CD4-positive, alpha-beta T cell treated with Interleukin-4 for 4 hours (primary cell): ENCODE results near the gene NFIC.
A peak's percentile ranks its signal among the peaks of the same experiment; 100 is the strongest.

ENCODE experiments used
- DNase-seq: peaks from one replicate; pipeline ENCODE4 v3.0.0-alpha.2; 2020

NFIC gene

GRCh38 chr19:3359919-3360420, 6.4 kb upstream of the NFIC start:
- no peak for DNase-seq

GRCh38 chr19:3360421-3361383, 5.7 kb upstream of the NFIC start:
- DNase-seq: peak; percentile 71

- no peak for DNase-seq
These were observed 4.8 kb upstream of the NFIC start for GRCh38 chr19:3361384-3362216.

- DNase-seq: no peak
These were observed 4.0 kb upstream of the NFIC start for GRCh38 chr19:3362217-3362906.

GRCh38 chr19:3363841-3364500, 2.4 kb upstream of the NFIC start:
- no peak for DNase-seq

- no peak for DNase-seq
These were observed 1.9 kb upstream of the NFIC start for GRCh38 chr19:3364501-3364858.

- DNase-seq: no peak
These were observed 1.1 kb upstream of the NFIC start for GRCh38 chr19:3365093-3365835.

- no peak for DNase-seq
These were observed 607 bp downstream of the NFIC start for GRCh38 chr19:3366753-3367627.

GRCh38 chr19:3367628-3368440, 1.5 kb downstream of the NFIC start:
- DNase-seq: no peak

GRCh38 chr19:3368441-3368795, 2.0 kb downstream of the NFIC start:
- no peak for DNase-seq

GRCh38 chr19:3368848-3369336, 2.5 kb downstream of the NFIC start:
- DNase-seq: no peak

- no peak for DNase-seq
These were observed 3.2 kb downstream of the NFIC start for GRCh38 chr19:3369337-3370213.

GRCh38 chr19:3370214-3370720, 3.9 kb downstream of the NFIC start:
- DNase-seq: no peak

GRCh38 chr19:3370728-3371591, 4.6 kb downstream of the NFIC start:
- DNase-seq: no peak

- no peak for DNase-seq
These were observed 6.0 kb downstream of the NFIC start for GRCh38 chr19:3372413-3372812.

GRCh38 chr19:3373971-3374368, 7.6 kb downstream of the NFIC start:
- DNase-seq: no peak

- no peak for DNase-seq
These were observed 8.2 kb downstream of the NFIC start for GRCh38 chr19:3374369-3375112.
